Endometrial microvascular endothelial cells (primary cell): ENCODE results near the gene TTC19. TPM values are rescaled to one million over a fixed set of nuclear protein-coding genes. Genes with fewer than 3 reads are reported as not detected.

Experiments
- in situ Hi-C: cut with HindIII; loops from 2 replicates; pipeline ENCODE4 v1.10.0; 2017; ENCODE audit warnings: low sequenced_read_pairs, low pct_unique_long_range_greater_than_20kb; ENCODE audit errors: inconsistent ontology term
- total RNA-seq: library from RNA; depleted of rRNA; stranded (reverse); fragments of >200 nt; gene quantifications from one replicate; pipeline ENCODE4 v1.2.3, GENCODE V29; 2015; ENCODE audit errors: inconsistent ontology term

The TTC19 gene
- total RNA-seq, 1 donor from 2014 or later: 30.6 TPM

- in situ Hi-C loops: no loop called here
These were observed 72.4 kb downstream of the TTC19 start for GRCh38 chr17:16072031-16072430.

- in situ Hi-C loops: no loop called here
These were observed 74.2 kb downstream of the TTC19 start for GRCh38 chr17:16073845-16074244.

GRCh38 chr17:16074423-16074822, 74.8 kb downstream of the TTC19 start:
- in situ Hi-C loops: no loop called here

GRCh38 chr17:16075949-16076348, 76.3 kb downstream of the TTC19 start:
- in situ Hi-C loops: no loop called here

Other genes with a start within 250 kb of the TTC19 start
- 47.8 TPM for gene ADORA2B, start 54.7 kb upstream of the TTC19 start, total RNA-seq
- 28.3 TPM for gene ZSWIM7, start 120 bp upstream of the TTC19 start, total RNA-seq
- gene NCOR1, start 215.7 kb downstream of the TTC19 start, total RNA-seq: 56.9 TPM
- gene PIGL, start 217.4 kb downstream of the TTC19 start, total RNA-seq: 44.9 TPM